ENCODE measurements around the gene DPH2. TPM values are rescaled to one million over a fixed set of nuclear protein-coding genes. Genes with fewer than 3 reads are reported as not detected.

The DPH2 gene
- total RNA-seq, 2 donors from 2014 or later: 25.4 to 31.1 TPM

- peaks cover 17% of the 10 kb centered on the region for H3K4me1 ChIP-seq (replicated peaks)
Measured at GRCh38 chr1:43947061-43947873, 22.5 kb upstream of the DPH2 start.

GRCh38 chr1:43947874-43948437 is 21.9 kb upstream of the DPH2 start:
- Histone ChIP-seq H3K27ac (peak overlapping the region in 1 of 2 donors; percentile 92), H3K4me3 (peak overlapping the region; percentile 69 to 73), H3K27me3 (replicated peaks; ENCODE audit: insufficient read depth) (no peaks in the 10 kb centered on the region), H3K4me1 (replicated peaks) (peaks cover 17% of the 10 kb centered on the region), H3K36me3 (no peaks in the 10 kb centered on the region), H3K9me3 (no peaks in the 10 kb centered on the region)
- intact Hi-C loops (cut with DNase I): no loop called here
- no peak for DNase-seq (ENCODE audit: low spot score)
- TF ChIP-seq CTCF (IDR thresholded peaks at IDR 0.05) (no peak), POLR2A (IDR thresholded peaks at IDR 0.05) (no peak)
- WGBS: 18% methylated on average over 3 of the region's 3 CpGs

More at GRCh38 chr1:43947061-43947873, 22.5 kb upstream of the DPH2 start:
- no peak for DNase-seq (ENCODE audit: low spot score)
- Histone ChIP-seq H3K27ac (peak overlapping the region; percentile 92 to 94), H3K27me3 (replicated peaks; ENCODE audit: insufficient read depth) (no peaks in the 10 kb centered on the region), H3K9me3 (no peaks in the 10 kb centered on the region), H3K36me3 (no peaks in the 10 kb centered on the region), H3K4me3 (peak overlapping the region; percentile 69 to 73)
- intact Hi-C loops (cut with DNase I): no loop called here
- 5% methylated on average over 21 of the region's 27 CpGs for WGBS
- TF ChIP-seq POLR2AphosphoS5 (IDR thresholded peaks at IDR 0.05) (no peak), CTCF (IDR thresholded peaks at IDR 0.05) (no peak), POLR2A (IDR thresholded peaks at IDR 0.05) (no peak)

- DNase-seq (ENCODE audit: low spot score): no peak
- Histone ChIP-seq H3K27ac (no peak overlapping the region), H3K4me3 (no peak overlapping the region), H3K27me3 (replicated peaks; ENCODE audit: insufficient read depth) (no peaks in the 10 kb centered on the region), H3K9me3 (no peaks in the 10 kb centered on the region), H3K36me3 (no peaks in the 10 kb centered on the region), H3K4me1 (replicated peaks) (peaks cover 17% of the 10 kb centered on the region)
- intact Hi-C loops (cut with DNase I): no loop called here
- TF ChIP-seq POLR2AphosphoS5 (IDR thresholded peaks at IDR 0.05): no peak
- TF ChIP-seq POLR2A (IDR thresholded peaks at IDR 0.05): no peak
- no peak for TF ChIP-seq CTCF (IDR thresholded peaks at IDR 0.05)
- WGBS: 84% methylated on average over 10 of the region's 13 CpGs
Measured at GRCh38 chr1:43949678-43950077, 20.1 kb upstream of the DPH2 start.

- no peak overlapping the region for H3K27ac ChIP-seq
- no peak for DNase-seq (ENCODE audit: low spot score)
- TF ChIP-seq POLR2AphosphoS5 (IDR thresholded peaks at IDR 0.05): no peak
- TF ChIP-seq CTCF (IDR thresholded peaks at IDR 0.05): no peak
- TF ChIP-seq POLR2A (IDR thresholded peaks at IDR 0.05): no peak
- no peaks in the 10 kb centered on the region for H3K9me3 ChIP-seq
- intact Hi-C loops (cut with DNase I): no loop called here
- no peak overlapping the region for H3K4me3 ChIP-seq
- H3K27me3 ChIP-seq (replicated peaks; ENCODE audit: insufficient read depth): no peaks in the 10 kb centered on the region
- H3K4me1 ChIP-seq (replicated peaks): peaks cover 15% of the 10 kb centered on the region
- 82% methylated on average over 4 of the region's 4 CpGs for WGBS
- no peaks in the 10 kb centered on the region for H3K36me3 ChIP-seq
Measured at GRCh38 chr1:43951021-43951985, 18.5 kb upstream of the DPH2 start.

Data from prostate gland (tissue), 2 donors.